Measurements from ENCODE around the gene KRT82.

Gene KRT82

DNA sequence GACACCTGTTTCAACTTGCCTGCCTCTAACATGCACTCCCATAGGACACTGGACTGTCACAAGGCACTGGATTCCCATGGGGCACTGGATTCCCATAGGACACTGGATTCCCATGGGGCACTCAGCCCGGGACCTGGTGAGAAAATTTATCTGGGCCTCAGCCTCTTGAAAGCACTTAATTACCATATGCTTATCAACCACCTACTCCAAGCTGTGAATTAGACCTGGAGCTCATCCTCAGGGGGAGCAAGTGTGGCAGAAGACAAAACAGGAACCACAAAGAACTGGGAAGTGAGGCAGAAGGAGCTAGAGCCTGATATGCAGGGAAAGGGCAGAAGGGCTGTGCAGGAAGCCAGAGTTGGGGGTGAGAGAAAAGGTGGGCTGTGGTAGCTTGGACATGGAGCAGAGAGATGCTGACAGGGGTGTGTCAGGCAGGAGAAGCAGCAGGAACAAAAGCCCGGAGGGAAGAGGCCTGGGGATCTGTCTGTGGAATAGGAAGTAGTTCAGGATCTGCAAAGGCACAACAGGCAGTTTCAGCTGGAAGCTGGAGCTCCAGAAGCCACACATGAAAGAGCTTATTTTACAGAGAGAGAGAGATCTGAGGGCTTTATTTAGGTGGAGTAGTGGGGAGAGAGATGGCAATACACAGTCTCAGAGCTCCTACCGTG lies 3.1 kb downstream of the KRT82 start:
- H3K9me3 ChIP-seq (ENCODE audit: low read length), result no peaks in the 10 kb centered on the region
- H3K27ac ChIP-seq (ENCODE audit: low read depth, low read length), result no peak overlapping the region
- H3K4me3 ChIP-seq (ENCODE audit: low read depth in 1 of 2, low read length in 2 of 2), result no peak overlapping the region
- peaks cover 0 to 4% of the 10 kb centered on the region in 2 donors for H3K27me3 ChIP-seq (ENCODE audit: control insufficient read depth in 1 of 2, insufficient read depth in 2 of 2, low read length in 2 of 2)
- no peak overlapping the region for H3K9ac ChIP-seq (ENCODE audit: low read length)
- H3K4me1 ChIP-seq (ENCODE audit: insufficient read depth, low read length), result no peaks in the 10 kb centered on the region
- no peaks in the 10 kb centered on the region for H3K36me3 ChIP-seq (ENCODE audit: insufficient read depth, low read length)

DNA sequence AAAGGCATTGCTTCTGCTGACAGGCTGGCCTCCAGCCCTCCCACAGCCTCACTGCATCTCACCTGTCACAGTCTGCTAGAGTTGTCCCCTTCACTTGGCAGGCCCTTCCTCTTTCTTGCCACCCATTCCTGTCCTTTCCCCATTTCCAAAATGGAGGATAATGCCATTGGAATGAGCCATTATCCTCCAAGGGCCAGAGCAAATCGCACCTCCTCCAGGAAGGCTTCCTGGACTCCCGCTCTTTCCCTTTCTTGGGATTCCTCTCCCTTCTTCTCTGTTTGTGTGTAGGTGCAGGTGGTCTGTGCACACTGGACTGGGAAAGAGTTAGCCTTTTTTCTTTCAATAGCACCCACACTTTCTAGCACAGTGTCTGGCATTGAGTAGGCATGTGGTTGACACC lies 3.8 kb downstream of the KRT82 start:
- Histone ChIP-seq H3K9me3 (ENCODE audit: low read length) (no peaks in the 10 kb centered on the region), H3K4me1 (ENCODE audit: insufficient read depth, low read length) (no peaks in the 10 kb centered on the region), H3K36me3 (ENCODE audit: insufficient read depth, low read length) (no peaks in the 10 kb centered on the region), H3K27me3 (ENCODE audit: control insufficient read depth in 1 of 2, insufficient read depth in 2 of 2, low read length in 2 of 2) (peaks cover 0 to 4% of the 10 kb centered on the region in 2 donors), H3K4me3 (ENCODE audit: low read depth in 1 of 2, low read length in 2 of 2) (no peak overlapping the region), H3K27ac (ENCODE audit: low read depth, low read length) (no peak overlapping the region), H3K9ac (ENCODE audit: low read length) (no peak overlapping the region)

DNA sequence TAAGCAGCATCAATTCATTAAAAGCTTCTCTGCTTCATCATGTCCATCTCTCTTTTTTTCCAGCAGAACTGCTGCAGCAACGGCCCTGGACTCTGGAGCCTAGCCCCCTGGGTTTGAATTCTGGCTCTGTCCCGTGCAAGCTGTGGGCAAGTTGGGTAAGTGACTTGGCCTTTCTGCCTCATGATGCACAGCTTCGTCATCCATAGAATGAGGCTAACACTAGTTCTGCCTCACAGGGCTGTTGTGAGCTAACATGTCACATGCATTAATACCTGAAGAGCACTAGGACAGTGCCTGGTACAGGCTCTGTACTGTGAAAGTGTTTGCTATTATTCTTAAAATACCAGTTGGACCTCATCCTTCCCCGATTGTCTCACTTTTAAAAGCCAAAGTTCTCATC lies 4.2 kb downstream of the KRT82 start:
- no peaks in the 10 kb centered on the region for H3K4me1 ChIP-seq (ENCODE audit: insufficient read depth, low read length)
- no peaks in the 10 kb centered on the region for H3K9me3 ChIP-seq (ENCODE audit: low read length)
- no peak overlapping the region for H3K9ac ChIP-seq (ENCODE audit: low read length)
- no peak overlapping the region for H3K27ac ChIP-seq (ENCODE audit: low read depth, low read length)
- H3K27me3 ChIP-seq (ENCODE audit: control insufficient read depth in 1 of 2, insufficient read depth in 2 of 2, low read length in 2 of 2), result peaks cover 0 to 4% of the 10 kb centered on the region in 2 donors
- H3K36me3 ChIP-seq (ENCODE audit: insufficient read depth, low read length), result no peaks in the 10 kb centered on the region
- no peak overlapping the region for H3K4me3 ChIP-seq (ENCODE audit: low read depth in 1 of 2, low read length in 2 of 2)

DNA sequence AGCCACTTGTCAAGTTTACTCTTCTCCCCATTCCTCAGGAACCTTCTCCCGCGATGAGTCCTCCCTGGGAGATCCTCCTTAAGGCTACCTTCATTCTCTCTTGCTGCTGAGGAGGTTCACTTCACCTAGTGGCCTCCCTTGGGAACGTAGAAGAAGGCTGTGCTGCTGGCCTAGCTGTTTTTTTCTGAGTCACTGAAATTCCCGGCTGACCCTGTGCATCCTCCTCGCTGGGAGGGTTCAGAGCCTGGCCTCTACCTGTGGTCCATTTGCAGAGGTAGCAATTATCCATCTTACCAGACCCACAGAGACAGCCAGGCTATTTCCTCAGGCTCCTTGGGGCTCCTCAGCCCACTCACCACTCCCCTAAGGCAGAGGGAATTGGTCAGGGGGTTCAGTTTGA lies 4.6 kb downstream of the KRT82 start:
- Histone ChIP-seq H3K4me1 (ENCODE audit: insufficient read depth, low read length) (no peaks in the 10 kb centered on the region), H3K27me3 (ENCODE audit: control insufficient read depth in 1 of 2, insufficient read depth in 2 of 2, low read length in 2 of 2) (peaks cover 0 to 4% of the 10 kb centered on the region in 2 donors)

DNA sequence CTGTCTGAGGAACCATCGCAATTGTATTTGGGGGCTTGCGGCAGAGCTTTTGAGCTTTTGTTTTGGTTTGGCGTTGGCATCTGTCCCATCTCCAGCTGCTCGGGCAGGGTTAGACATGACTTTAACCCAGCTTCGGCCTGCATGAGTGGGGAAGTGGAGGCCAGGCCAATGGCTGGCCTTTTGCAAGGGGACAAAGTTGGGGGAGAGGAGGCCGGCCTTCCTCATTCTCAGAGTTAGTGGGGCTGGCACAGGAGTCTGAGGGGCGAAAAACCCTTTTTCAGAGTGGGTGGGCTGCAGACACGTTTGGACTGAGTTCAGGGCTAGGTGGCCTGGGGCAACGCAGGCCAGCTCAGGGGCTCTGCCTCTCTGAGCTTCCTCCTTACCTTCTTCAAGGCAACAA lies 5.2 kb downstream of the KRT82 start:
- H3K36me3 ChIP-seq (ENCODE audit: insufficient read depth, low read length), result no peaks in the 10 kb centered on the region
- H3K9me3 ChIP-seq (ENCODE audit: low read length), result no peaks in the 10 kb centered on the region
- H3K4me3 ChIP-seq (ENCODE audit: low read depth in 1 of 2, low read length in 2 of 2), result no peak overlapping the region
- H3K27me3 ChIP-seq (ENCODE audit: control insufficient read depth in 1 of 2, insufficient read depth in 2 of 2, low read length in 2 of 2), result peaks cover 0 to 4% of the 10 kb centered on the region in 2 donors
- no peak overlapping the region for H3K9ac ChIP-seq (ENCODE audit: low read length)
- H3K27ac ChIP-seq (ENCODE audit: low read depth, low read length), result no peak overlapping the region
- no peaks in the 10 kb centered on the region for H3K4me1 ChIP-seq (ENCODE audit: insufficient read depth, low read length)

More for the DNA sequence above, 4.6 kb downstream of the KRT82 start:
- Histone ChIP-seq H3K9me3 (ENCODE audit: low read length) (no peaks in the 10 kb centered on the region), H3K4me3 (ENCODE audit: low read depth in 1 of 2, low read length in 2 of 2) (no peak overlapping the region), H3K9ac (ENCODE audit: low read length) (no peak overlapping the region), H3K36me3 (ENCODE audit: insufficient read depth, low read length) (no peaks in the 10 kb centered on the region), H3K27ac (ENCODE audit: low read depth, low read length) (no peak overlapping the region)

DNA sequence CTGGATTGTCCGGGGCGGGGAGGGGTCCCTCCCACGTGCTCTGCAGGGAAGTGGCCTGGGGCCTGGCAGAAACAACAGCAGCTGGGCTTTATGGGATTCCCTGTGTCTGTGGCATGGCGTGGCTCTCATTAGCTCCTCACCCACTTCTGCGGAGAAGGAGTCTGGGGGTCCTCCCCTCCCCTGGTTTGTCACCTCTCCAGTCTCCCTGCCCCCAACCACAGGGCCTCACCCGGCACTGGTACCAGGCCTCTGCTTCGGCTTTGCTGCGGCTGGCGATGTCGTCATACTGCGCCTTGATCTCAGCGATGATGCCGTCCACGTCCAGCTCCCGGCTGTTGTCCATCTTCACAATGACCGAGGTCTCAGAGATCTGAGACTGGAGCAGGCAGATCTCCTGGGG lies 6.4 kb downstream of the KRT82 start:
- H3K9ac ChIP-seq (ENCODE audit: low read length), result no peak overlapping the region
- no peaks in the 10 kb centered on the region for H3K9me3 ChIP-seq (ENCODE audit: low read length)
- no peak overlapping the region for H3K4me3 ChIP-seq (ENCODE audit: low read depth in 1 of 2, low read length in 2 of 2)
- peaks cover 0 to 4% of the 10 kb centered on the region in 2 donors for H3K27me3 ChIP-seq (ENCODE audit: control insufficient read depth in 1 of 2, insufficient read depth in 2 of 2, low read length in 2 of 2)
- H3K4me1 ChIP-seq (ENCODE audit: insufficient read depth, low read length), result no peaks in the 10 kb centered on the region
- H3K27ac ChIP-seq (ENCODE audit: low read depth, low read length), result no peak overlapping the region
- no peaks in the 10 kb centered on the region for H3K36me3 ChIP-seq (ENCODE audit: insufficient read depth, low read length)

DNA sequence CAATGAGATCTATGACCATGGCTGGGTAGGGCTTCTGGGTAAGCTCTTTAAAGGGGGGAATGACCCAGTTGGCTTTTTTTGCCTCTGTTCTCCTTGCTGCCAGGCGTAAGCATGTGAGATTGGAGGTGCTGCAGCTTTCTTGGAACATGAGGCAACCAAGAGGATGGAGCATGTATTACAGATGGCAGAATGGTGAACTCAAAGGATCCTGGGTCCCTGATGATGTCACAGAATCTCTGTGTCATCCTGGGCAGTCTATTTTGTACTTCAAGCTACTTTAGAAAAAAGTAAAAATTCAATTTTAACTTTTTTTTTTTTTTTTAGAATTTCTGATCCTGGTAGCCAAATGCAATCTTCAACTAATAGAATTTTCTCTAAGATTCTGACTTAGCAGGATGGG lies 8.0 kb downstream of the KRT82 start:
- Histone ChIP-seq H3K27ac (ENCODE audit: low read depth, low read length) (no peak overlapping the region), H3K9me3 (ENCODE audit: low read length) (no peaks in the 10 kb centered on the region), H3K9ac (ENCODE audit: low read length) (no peak overlapping the region), H3K27me3 (ENCODE audit: control insufficient read depth in 1 of 2, insufficient read depth in 2 of 2, low read length in 2 of 2) (no peaks in the 10 kb centered on the region), H3K4me3 (ENCODE audit: low read depth in 1 of 2, low read length in 2 of 2) (no peak overlapping the region), H3K4me1 (ENCODE audit: insufficient read depth, low read length) (no peaks in the 10 kb centered on the region), H3K36me3 (ENCODE audit: insufficient read depth, low read length) (no peaks in the 10 kb centered on the region)

DNA sequence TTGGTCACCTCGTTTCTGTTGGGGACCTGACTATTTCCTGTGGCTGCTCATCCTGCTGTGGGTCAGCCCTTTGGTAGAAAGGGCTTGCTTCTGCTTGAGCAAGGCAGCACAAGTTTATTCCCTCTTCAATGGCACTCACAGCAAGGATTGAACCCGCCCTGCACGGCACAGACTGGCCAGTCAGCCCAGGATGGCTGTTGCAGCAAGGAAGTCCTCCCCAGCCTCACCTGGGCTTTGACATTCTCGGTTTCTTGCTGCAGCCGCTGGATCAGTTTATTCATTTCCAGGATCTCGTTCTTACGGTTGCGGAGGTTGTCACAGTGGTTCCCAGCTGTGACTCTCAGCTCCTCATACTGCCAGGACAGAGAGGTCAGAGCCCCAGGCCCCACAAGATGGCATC lies 9.5 kb downstream of the KRT82 start:
- Histone ChIP-seq H3K4me3 (ENCODE audit: low read depth in 1 of 2, low read length in 2 of 2) (no peak overlapping the region), H3K9me3 (ENCODE audit: low read length) (no peaks in the 10 kb centered on the region), H3K27ac (ENCODE audit: low read depth, low read length) (no peak overlapping the region), H3K4me1 (ENCODE audit: insufficient read depth, low read length) (peaks cover 2% of the 10 kb centered on the region), H3K36me3 (ENCODE audit: insufficient read depth, low read length) (no peaks in the 10 kb centered on the region), H3K9ac (ENCODE audit: low read length) (no peak overlapping the region), H3K27me3 (ENCODE audit: control insufficient read depth in 1 of 2, insufficient read depth in 2 of 2, low read length in 2 of 2) (no peaks in the 10 kb centered on the region)

DNA sequence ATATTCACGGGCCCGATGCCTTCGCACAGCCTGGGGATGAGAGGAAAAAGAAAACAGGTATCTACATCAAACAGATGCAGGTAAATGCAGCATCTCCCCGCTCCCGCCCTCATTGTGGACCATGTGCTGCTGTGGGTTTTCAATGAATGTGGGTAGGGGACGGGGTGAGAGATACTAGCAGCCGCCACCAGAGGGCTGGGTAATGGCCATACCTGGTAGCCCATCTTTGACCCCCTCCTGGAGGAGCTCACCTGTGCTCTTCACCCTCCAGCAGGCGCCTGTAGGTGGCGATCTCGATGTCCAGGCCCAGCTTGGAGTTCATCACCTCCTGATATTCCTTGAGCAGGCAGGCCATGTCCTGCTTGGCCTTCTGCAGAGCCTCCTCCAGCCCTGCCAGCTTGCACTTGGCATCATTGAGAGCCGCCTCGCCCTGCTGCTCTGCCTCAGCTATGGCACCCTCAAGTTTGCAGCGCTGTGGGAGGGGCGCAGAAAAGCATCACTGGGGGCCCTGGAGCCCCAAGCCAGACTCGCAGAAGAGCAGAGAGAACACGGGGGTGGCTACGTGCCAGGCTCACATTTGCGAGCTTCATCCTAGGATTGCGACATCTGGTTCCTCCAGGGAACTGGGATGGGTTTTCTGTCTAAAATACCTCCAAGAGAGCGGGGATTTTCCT lies 10.2 kb downstream of the KRT82 start:
- H3K9me3 ChIP-seq (ENCODE audit: low read length), result no peaks in the 10 kb centered on the region
- no peaks in the 10 kb centered on the region for H3K27me3 ChIP-seq (ENCODE audit: control insufficient read depth in 1 of 2, insufficient read depth in 2 of 2, low read length in 2 of 2)
- no peak overlapping the region for H3K4me3 ChIP-seq (ENCODE audit: low read depth in 1 of 2, low read length in 2 of 2)
- H3K4me1 ChIP-seq (ENCODE audit: insufficient read depth, low read length), result peaks cover 10% of the 10 kb centered on the region
- no peak overlapping the region for H3K9ac ChIP-seq (ENCODE audit: low read length)
- H3K27ac ChIP-seq (ENCODE audit: low read depth, low read length), result no peak overlapping the region
- H3K36me3 ChIP-seq (ENCODE audit: insufficient read depth, low read length), result no peaks in the 10 kb centered on the region

DNA sequence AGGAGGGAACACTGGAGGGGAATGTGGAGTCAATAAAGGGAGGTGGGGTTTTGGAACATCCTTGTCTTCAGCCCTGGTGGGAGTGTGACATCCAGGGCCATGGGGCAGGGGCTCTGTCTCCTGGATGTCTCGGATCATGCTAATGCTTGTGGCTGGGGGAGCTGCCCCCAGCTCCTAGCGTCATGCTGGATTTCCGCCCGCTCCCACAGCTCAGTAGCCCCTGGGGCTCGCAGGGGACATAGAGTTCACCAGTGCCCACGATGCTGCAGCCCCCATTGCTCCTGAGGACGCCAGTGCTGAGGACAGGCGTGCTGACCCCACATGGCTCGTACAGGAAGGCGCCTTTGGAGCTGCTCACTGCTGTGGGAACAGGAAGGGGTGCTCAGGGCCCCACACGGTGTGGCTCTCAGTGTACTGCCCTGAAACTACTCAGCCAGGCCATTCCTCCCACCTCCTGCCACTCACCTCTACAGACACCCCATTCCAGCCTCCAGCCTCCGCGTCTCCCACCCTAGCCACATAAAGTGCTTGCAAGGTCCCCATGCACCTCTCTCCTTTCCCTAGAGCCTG lies 11.2 kb downstream of the KRT82 start:
- Histone ChIP-seq H3K36me3 (ENCODE audit: insufficient read depth, low read length) (no peaks in the 10 kb centered on the region), H3K9ac (ENCODE audit: low read length) (no peak overlapping the region), H3K4me3 (ENCODE audit: low read depth in 1 of 2, low read length in 2 of 2) (no peak overlapping the region), H3K4me1 (ENCODE audit: insufficient read depth, low read length) (peaks cover 12% of the 10 kb centered on the region), H3K27ac (ENCODE audit: low read depth, low read length) (no peak overlapping the region), H3K27me3 (ENCODE audit: control insufficient read depth in 1 of 2, insufficient read depth in 2 of 2, low read length in 2 of 2) (no peaks in the 10 kb centered on the region), H3K9me3 (ENCODE audit: low read length) (no peaks in the 10 kb centered on the region)

DNA sequence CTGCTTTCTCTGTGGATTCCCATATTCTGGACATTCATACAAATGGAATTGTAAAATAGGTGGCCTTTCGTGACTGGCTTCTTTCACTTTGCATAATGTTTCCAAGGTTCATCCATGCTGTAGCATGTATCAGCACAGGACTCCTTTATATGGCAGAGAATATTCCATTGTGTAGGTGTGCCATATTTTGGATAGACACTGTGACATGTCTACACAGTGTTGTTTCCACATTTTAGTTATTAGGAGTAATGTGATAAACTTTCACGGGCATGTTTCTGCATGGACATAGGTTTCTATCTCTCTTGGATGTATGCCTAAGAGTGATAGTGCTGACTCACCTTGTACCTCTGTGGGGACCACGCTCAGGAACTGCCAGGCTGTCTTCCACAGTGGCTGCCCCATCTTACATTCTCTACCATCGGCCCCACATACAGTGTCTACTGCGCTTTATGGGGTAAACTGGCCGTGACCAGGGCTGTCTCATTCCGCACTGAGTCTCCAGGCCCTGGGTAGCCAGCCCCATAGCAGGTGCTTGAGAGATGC lies 13.6 kb downstream of the KRT82 start:
- no peaks in the 10 kb centered on the region for H3K27me3 ChIP-seq (ENCODE audit: control insufficient read depth in 1 of 2, insufficient read depth in 2 of 2, low read length in 2 of 2)
- H3K4me3 ChIP-seq (ENCODE audit: low read depth in 1 of 2, low read length in 2 of 2), result no peak overlapping the region
- H3K9me3 ChIP-seq (ENCODE audit: low read length), result no peaks in the 10 kb centered on the region
- H3K27ac ChIP-seq (ENCODE audit: low read depth, low read length), result no peak overlapping the region
- peaks cover 12% of the 10 kb centered on the region for H3K4me1 ChIP-seq (ENCODE audit: insufficient read depth, low read length)
- H3K36me3 ChIP-seq (ENCODE audit: insufficient read depth, low read length), result no peaks in the 10 kb centered on the region
- no peak overlapping the region for H3K9ac ChIP-seq (ENCODE audit: low read length)
